Aorta (tissue), 5 donors: ENCODE results near the gene SLC15A3. TPM values are rescaled to one million over a fixed set of nuclear protein-coding genes. Genes with fewer than 3 reads are reported as not detected.
"Not testable (repeated sequence)": the region's sequence is repeated elsewhere in the genome, so short reads cannot be mapped to it uniquely, and the experiment has no call there.

ENCODE experiments used
- ATAC-seq: fragments of 200-7000 bp; cut with Tn5 transposase; one replicate; pipeline ENCODE4 v1.9.1; 2022; ENCODE audit warnings: moderate library complexity; ENCODE audit not compliant: low FRiP score
- DNase-seq, 2 donors: peaks; one replicate each; pipeline ENCODE4 v3.0.0-alpha.2; 2020
- H3K27ac ChIP-seq, 2 donors: one replicate each; pipeline ENCODE4 v1.5.1; 2013; ENCODE audit warnings: low read length in 2 of 2, mild to moderate bottlenecking in 2 of 2, moderate library complexity in 2 of 2, control low read depth in 1 of 2, inconsistent platforms in 1 of 2, low read depth in 1 of 2
- H3K27me3 ChIP-seq, 2 donors: one replicate each; pipeline ENCODE4 v1.6.1; 2013; ENCODE audit warnings: control low read depth in 1 of 2, low read length in 1 of 2, mild to moderate bottlenecking in 1 of 2, moderate library complexity in 1 of 2; ENCODE audit not compliant: insufficient read depth in 2 of 2, control insufficient read depth in 1 of 2
- H3K36me3 ChIP-seq, 2 donors: one replicate each; pipeline ENCODE4 v1.6.1; 2013; ENCODE audit warnings: control low read depth in 1 of 2, low read length in 1 of 2, mild to moderate bottlenecking in 1 of 2; ENCODE audit not compliant: insufficient read depth in 2 of 2, control insufficient read depth in 1 of 2
- H3K4me1 ChIP-seq, 2 donors: one replicate each; pipeline ENCODE4 v1.6.1; 2013; ENCODE audit warnings: low read length in 2 of 2, control low read depth in 1 of 2, mild to moderate bottlenecking in 1 of 2, moderate library complexity in 1 of 2; ENCODE audit not compliant: insufficient read depth in 2 of 2, control insufficient read depth in 1 of 2
- H3K4me3 ChIP-seq, 2 donors: one replicate each; pipeline ENCODE4 v1.5.1; 2013; ENCODE audit warnings: low read length in 2 of 2, control low read depth in 1 of 2, mild to moderate bottlenecking in 1 of 2
- H3K9me3 ChIP-seq: one replicate; pipeline ENCODE4 v1.6.1; 2013; ENCODE audit warnings: mild to moderate bottlenecking, low read length; ENCODE audit not compliant: control insufficient read depth
- WGBS, 2 donors: extraction: QIAGEN DNeasy Blood & Tissue Kit; methylation state at CpG; one replicate each; pipeline ENCODE4 v1.1.7; 2013; 5-methylcytosine and 5-hydroxymethylcytosine counted together
- intact Hi-C, 2 donors: fragments of 100-400 bp; cut with DNase I; formaldehyde crosslinking; loops; one replicate each; pipeline versions ENCODE4 v1.14.2 to v1.15.0; 2022
- polyA plus RNA-seq, 2 donors: library from polyadenylated mRNA; stranded (reverse); fragments of 200-250 nt; gene quantifications; one replicate each; pipeline ENCODE4 v1.2.3, GENCODE V29; 2013
- total RNA-seq, 2 donors: library from RNA; stranded (reverse); fragmentation: NEBNext Ultra II Directional; extraction: Animal tissue kit (Norgen Biotek cat#: 25700); gene quantifications; one replicate each; pipeline ENCODE4 v1.2.1, GENCODE V29; 2021
- donor health status: healthy with polysubstance abuse.
- donor health status: Bipolar disorder and iron deficiency.
- donor health status: DM: no; HTN: no; CAD: no.
- donor health status: DM: no; HTN: no; CAD: no.
- donor health status: DM: yes; HTN: yes; CAD: no.

The SLC15A3 gene
- total and polyA plus RNA-seq, 4 donors, result 21.2 to 47.8 (median 35.9) TPM

- peak; percentile 92 for ATAC-seq
- peak; percentile 92 to 93 for DNase-seq
- Histone ChIP-seq H3K36me3 (no peaks in the 10 kb centered on the region), H3K27ac (peak within 1 kb of the TSS; percentile 83 to 96), H3K4me1 (no peaks in the 10 kb centered on the region), H3K9me3 (no peaks in the 10 kb centered on the region), H3K27me3 (no peaks in the 10 kb centered on the region), H3K4me3 (peak within 1 kb of the TSS; percentile 43 to 90)
- 0% methylated on average over 56 to 70 of the region's 70 CpGs for WGBS, 2 donors
- intact Hi-C loops, result loop anchor here (5.0 to 10.0 kb wide), 3 partner anchors 33 to 251 kb away; partner anchors contain the start of gene VPS37C (in 1 of the 2)
Measured at GRCh38 chr11:60913793-60914632, 38.0 kb downstream of the SLC15A3 start, which contains the start of gene TMEM109. Gene TMEM109 (plus strand): TSS chr11:60914158. CDS start chr11:60919694, 5,536 bp downstream.

- Histone ChIP-seq H3K4me1 (no peaks in the 10 kb centered on the region), H3K27ac (peak overlapping the region; percentile 82 to 83), H3K36me3 (no peaks in the 10 kb centered on the region), H3K27me3 (no peaks in the 10 kb centered on the region), H3K4me3 (no peak overlapping the region), H3K9me3 (no peaks in the 10 kb centered on the region)
- ATAC-seq (no peak), DNase-seq (peak in 1 of 2 donors; percentile 73)
- 40 to 43% methylated on average over 22 of the region's 22 CpGs for WGBS, 2 donors
- intact Hi-C loops, result loop anchor here (5.0 to 10.0 kb wide), 3 partner anchors 34 to 252 kb away; partner anchors contain the start of gene VPS37C (in 1 of the 2)
Measured at GRCh38 chr11:60912851-60913528, 39.0 kb downstream of the SLC15A3 start.

- ATAC-seq (no peak), DNase-seq (no peak)
- no peaks in the 10 kb centered on the region for H3K4me1 ChIP-seq
- H3K36me3 ChIP-seq, result no peaks in the 10 kb centered on the region
- no peak overlapping the region for H3K4me3 ChIP-seq
- H3K9me3 ChIP-seq, result no peaks in the 10 kb centered on the region
- 71 to 73% methylated on average over 12 of the region's 12 CpGs for WGBS, 2 donors
- intact Hi-C loops, result loop anchor here (5.0 to 10.0 kb wide), 3 partner anchors 35 to 252 kb away; partner anchors contain the start of gene VPS37C (in 1 of the 2)
- no peak overlapping the region for H3K27ac ChIP-seq
- H3K27me3 ChIP-seq, result no peaks in the 10 kb centered on the region
Measured at GRCh38 chr11:60912223-60912850, 39.6 kb downstream of the SLC15A3 start.

GRCh38 chr11:60910711-60911380, 41.1 kb downstream of the SLC15A3 start:
- no peaks in the 10 kb centered on the region for H3K36me3 ChIP-seq
- H3K9me3 ChIP-seq, result no peaks in the 10 kb centered on the region
- 68 to 72% methylated on average over 5 of the region's 5 CpGs for WGBS, 2 donors
- no peaks in the 10 kb centered on the region for H3K4me1 ChIP-seq
- DNase-seq (no peak), ATAC-seq (no peak)
- intact Hi-C loops, result loop anchor here (5.0 to 10.0 kb wide), 3 partner anchors 36 to 254 kb away; partner anchors contain the start of gene VPS37C (in 1 of the 2)
- no peak overlapping the region for H3K4me3 ChIP-seq
- H3K27ac ChIP-seq, result no peak overlapping the region
- no peaks in the 10 kb centered on the region for H3K27me3 ChIP-seq

GRCh38 chr11:60910281-60910687, 41.7 kb downstream of the SLC15A3 start:
- ATAC-seq, result no peak
- Histone ChIP-seq H3K36me3 (no peaks in the 10 kb centered on the region), H3K9me3 (no peaks in the 10 kb centered on the region), H3K4me1 (no peaks in the 10 kb centered on the region), H3K4me3 (no peak overlapping the region), H3K27me3 (no peaks in the 10 kb centered on the region), H3K27ac (no peak overlapping the region)
- intact Hi-C loops, result loop anchor here (5.0 to 10.0 kb wide), 3 partner anchors 37 to 255 kb away; partner anchors contain the start of gene VPS37C (in 1 of the 2)
- 85 to 93% methylated on average over 3 of the region's 3 CpGs for WGBS, 2 donors
- DNase-seq, result peak in 1 of 2 donors; percentile 69

GRCh38 chr11:60909680-60910280, 42.2 kb downstream of the SLC15A3 start:
- intact Hi-C loops, result loop anchor here (5.0 to 10.0 kb wide), 4 partner anchors 38 to 255 kb away; partner anchors contain the start of genes CCDC86 (in 2 of the 2) and VPS37C (in 1 of the 2)
- not testable (repeated sequence) for H3K9me3 ChIP-seq, H3K4me3 ChIP-seq, H3K4me1 ChIP-seq, H3K36me3 ChIP-seq, DNase-seq, H3K27ac ChIP-seq, ATAC-seq, H3K27me3 ChIP-seq
- 63% methylated on average over 3 of the region's 3 CpGs for WGBS, 2 donors

GRCh38 chr11:60908803-60909202, 43.2 kb downstream of the SLC15A3 start:
- Histone ChIP-seq H3K4me3 (no peak overlapping the region), H3K4me1 (no peaks in the 10 kb centered on the region), H3K27me3 (no peaks in the 10 kb centered on the region), H3K27ac (no peak overlapping the region), H3K36me3 (no peaks in the 10 kb centered on the region), H3K9me3 (no peaks in the 10 kb centered on the region)
- intact Hi-C loops, result loop anchor here (5.0 kb wide), 1 partner anchor 67 kb away; the partner anchor contains the start of gene CCDC86 (in 2 of the 2)
- ATAC-seq, result no peak
- DNase-seq, result no peak
- WGBS, 2 donors, result 24 to 25% methylated on average over 1 of the region's 1 CpG
